HG03196 (cell line): ENCODE results near the gene APLP2.

ENCODE experiments used
- ATAC-seq: cut with Tn5 transposase; IDR thresholded peaks from one replicate; pipeline ENCODE4 v1.9.1; 2021; ENCODE audit not compliant: unreplicated experiment

The APLP2 gene

DNA sequence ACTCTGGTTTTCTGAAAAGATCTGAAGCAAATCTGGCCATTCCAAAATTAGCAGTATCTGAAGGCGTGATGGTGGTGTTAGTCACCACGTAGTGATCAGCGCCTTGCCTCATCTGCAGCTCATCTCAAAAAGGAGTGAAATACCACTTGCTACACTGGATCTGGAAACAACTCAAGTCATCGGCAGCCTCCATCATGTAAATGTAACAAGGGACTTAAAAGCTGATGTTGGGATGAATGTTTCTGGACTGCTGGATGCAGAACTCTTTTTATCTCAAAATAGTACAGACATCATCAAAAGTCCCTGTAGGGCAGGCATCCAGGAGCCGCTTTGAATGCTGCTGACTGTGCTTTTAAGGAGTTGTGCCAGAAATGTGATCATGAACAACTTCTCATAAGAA lies 14.1 kb upstream of the APLP2 start:
- no peak for ATAC-seq

DNA sequence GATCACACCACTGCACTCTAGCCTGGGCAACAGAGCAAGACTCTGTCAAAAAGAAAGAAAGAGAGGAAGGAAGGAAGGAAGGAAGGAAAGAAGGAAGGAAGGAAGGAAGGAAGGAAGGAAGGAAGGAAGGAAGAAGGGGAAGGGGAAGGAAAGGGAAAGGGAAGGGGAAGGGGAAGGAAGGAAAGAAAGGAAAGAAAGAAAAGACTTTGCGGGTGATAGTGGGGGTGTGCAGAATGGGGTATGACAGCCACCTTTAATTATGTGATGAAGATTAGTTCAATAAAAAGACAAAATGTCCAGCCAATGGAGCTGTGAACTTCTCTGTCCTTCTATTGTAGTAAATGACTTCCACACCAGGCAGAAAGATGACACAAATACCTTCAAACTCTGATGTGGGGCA lies 8.7 kb upstream of the APLP2 start:
- ATAC-seq, result no peak

DNA sequence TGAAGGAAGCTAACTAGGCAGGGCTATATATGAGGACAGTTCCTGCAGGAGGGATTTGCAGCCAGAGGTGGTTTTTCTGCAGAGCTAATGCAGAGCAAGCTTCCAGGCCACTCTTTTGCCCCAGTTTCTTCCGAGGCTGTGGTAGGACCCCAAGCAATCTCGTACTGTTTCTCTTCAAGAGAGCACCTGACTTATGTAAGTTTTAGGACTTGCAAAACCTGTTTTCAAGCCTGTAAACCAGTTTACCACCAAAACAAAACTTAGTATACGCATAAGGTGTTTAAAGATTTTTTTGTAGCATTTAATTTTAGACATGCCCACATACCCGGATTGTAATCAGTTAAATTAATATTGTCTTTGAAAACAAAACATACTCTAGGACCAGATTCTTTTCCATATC lies 7.7 kb upstream of the APLP2 start:
- no peak for ATAC-seq

DNA sequence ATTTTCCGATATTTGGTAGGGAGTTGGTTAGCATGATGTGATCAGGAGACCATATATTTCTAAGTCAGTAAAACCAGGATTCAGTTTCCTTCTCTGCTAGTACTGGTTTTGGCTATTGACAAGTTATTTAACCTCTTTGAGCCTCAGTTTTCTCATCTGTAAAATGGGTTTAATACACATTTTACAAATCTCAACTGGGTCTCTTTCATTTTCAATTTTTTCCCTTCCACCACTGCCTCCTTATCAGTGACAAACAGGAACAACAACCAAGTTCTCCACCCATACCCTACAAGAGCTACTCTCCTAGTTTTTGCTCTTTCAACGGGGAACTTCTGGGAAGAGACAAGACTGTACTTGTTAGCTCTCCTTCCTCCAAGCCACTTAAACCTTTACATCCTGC lies 6.2 kb upstream of the APLP2 start:
- no peak for ATAC-seq

DNA sequence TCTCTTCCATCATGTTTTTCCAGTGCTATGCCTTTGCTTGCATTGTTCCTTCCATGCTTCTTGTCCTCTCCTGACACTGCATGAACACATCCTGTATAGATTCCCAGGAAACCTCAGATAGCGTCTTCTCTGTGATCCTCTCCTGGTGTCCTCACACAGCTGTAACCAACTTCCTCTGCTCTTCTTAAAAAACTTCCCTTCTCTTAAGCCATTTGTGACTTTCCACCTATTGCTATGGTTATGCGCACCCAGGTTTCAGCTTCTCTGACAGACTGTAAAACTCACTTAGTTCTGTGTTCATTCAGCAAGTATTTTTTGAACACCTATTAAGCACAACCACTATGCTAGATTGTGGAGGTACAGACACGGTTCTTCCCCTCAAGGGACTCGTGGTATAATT lies 5.1 kb upstream of the APLP2 start:
- no peak for ATAC-seq

DNA sequence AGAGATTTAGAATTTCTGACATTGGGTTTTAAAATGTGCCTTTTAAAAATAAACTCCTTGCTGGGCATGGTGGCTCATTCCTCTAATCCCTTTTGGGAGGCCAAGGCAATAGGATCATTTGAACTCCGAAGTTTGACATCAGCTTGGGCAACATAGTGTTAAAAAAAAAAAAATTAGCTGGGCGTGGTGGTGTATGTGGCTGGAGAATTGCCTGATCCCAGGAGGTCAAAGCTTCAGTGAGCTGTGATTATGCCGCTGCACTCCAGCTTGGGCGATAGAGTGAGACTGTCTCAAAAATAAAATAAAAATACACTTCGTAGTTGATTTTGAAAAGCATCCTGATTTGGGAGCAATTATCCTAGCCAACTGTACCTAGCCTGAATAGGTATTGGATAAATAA lies 3.4 kb upstream of the APLP2 start:
- ATAC-seq, result no peak

DNA sequence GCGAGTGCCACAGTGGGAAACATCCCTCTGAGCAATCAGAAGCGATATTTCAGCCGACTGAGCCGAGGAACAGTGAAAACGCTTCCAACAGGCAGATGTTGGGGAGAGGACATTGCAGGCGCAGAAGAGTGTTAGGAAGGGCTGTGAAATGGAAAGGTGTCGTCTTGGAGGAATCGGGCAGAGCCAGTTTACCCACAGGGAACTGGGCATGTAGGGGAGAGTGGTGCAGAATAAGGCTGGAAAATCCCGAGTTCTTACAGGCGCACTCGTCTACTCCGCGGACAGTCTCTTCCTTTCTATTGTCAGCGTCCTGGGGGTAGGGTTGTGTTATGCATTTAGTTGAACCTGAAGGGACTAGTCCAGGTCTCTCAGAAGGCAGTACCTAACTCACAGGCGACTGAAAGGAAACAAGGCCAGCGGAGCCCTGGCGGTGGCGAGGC lies 1.1 kb upstream of the APLP2 start:
- no peak for ATAC-seq

DNA sequence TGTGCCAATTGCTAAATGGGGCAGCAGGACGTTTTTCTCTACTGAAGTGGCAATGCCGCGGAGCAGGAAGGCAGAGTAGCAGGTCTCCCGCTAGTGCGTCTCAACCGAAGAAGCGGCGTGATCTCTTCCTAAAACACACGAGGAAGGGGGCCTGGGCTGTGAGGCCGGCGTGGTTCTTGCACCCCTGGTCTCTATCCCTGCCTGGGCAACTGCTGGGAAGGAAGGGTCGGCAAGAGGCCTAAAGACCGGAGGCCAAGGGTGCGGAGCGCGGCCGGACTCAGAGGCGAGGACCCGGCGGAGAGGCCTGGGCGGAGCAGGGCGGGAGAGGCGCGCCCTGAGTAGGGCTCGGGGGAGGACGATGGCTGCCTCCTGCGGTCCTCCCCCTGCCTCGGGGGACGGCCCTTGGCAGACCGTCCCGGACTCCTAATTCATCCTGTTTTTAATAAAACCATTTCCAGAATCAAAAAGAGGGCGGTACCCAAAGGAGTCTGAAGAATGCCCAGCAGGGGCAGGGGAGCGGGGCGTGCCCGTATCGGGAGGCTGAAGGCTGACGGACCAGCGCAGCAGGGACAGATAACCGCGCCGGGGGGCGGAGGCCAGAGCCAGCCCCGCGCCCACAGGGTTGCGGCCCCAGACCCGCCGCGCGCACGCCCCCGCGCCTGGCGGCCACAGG lies 572 bp upstream of the APLP2 start:
- ATAC-seq, result peak; percentile 32

DNA sequence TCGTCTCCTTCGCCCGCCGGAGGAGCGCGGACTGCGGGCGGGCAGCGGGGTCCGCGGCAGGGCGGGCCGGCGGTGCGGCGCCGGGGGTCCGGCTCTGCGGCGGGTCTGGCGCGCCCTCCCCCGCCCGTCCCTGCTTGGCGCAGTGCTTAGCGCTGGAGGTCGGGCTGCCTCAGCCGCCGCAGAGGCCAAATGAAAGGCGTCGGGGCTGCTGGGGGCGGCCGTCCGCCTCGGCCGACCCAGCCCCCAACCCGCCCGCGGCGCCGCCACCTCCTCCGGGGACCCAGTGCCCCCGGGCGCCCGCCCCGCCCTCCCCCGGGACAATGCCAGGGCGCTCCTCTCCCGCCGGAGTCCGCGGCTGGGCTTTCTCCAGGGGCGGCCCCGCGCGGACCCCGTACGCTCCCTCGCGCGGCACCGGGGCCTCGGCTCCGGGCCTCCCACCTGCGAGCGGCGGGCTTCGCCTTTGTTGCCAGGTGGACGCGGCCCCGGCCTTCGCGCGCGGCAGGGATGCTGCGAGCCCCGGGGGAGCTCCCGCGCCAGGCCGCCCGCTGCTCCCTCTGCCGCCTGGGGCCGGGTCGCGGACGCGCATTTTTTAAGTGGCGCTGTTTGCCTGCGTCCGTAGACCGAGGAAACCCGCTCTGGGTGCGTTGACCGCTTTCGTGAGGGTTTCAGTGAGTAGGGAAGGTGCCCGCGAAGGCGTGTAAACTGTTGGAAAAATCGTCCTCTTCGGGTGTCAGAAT lies 583 bp downstream of the APLP2 start:
- ATAC-seq, result peak; percentile 33

DNA sequence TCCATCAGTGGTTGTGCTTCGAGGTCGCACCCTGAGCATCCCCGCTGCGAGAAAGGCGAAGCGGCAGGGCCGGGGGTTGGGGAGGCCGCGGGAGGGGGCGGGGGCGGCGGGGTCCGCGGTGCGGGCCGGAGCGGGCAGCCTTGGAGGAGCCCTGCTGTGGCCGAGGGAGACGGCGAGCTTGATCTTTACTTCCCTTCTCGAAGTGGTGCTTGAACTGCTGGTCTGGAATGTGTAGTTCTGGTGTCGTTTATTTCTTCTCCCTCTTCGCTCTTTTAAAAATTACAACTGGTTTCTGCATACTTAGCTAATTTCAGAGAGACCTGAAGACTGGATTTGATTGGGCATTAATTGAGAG lies 1.1 kb downstream of the APLP2 start:
- ATAC-seq, result no peak

DNA sequence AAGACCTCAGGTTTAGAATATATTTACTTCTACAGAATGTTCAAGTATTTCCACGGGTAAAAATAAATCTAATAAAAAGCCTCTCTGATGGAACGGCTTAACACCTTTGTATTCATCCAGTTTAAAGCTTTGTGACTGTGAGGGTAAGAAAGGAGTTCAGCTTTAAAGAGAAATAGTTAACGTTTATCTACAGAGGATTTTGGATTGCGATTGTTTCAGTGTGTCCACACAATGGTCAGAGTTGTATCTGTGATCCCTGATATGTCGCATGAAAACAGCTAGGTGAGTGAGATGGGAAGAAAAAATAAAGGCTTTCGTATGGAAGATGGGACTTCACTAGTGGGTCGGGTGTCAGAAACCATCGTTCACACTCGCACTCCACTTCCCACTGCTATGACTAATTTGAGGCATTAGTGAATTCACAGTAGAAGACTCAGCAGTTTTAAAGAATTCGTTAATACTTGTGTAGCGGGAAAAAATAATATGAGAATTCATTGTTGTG lies 1.6 kb downstream of the APLP2 start:
- no peak for ATAC-seq

DNA sequence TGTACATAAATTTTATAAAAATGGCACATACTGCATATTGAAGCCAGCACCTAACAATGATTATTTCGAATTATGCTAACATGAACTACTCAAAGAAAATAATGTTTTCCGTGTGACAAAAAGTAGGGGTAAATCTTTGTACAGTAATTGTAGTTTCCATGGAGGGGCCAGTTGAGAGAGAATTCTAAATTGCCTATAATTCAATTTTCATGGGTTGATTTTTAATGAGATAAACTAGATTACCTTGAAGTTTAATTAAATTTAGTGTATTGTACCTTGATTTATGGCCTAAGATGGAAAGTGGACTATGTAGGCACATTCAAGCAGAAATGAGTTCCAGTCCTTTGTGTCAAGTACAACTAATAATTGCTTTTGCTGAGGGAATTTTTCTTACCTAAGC lies 5.0 kb downstream of the APLP2 start:
- no peak for ATAC-seq

DNA sequence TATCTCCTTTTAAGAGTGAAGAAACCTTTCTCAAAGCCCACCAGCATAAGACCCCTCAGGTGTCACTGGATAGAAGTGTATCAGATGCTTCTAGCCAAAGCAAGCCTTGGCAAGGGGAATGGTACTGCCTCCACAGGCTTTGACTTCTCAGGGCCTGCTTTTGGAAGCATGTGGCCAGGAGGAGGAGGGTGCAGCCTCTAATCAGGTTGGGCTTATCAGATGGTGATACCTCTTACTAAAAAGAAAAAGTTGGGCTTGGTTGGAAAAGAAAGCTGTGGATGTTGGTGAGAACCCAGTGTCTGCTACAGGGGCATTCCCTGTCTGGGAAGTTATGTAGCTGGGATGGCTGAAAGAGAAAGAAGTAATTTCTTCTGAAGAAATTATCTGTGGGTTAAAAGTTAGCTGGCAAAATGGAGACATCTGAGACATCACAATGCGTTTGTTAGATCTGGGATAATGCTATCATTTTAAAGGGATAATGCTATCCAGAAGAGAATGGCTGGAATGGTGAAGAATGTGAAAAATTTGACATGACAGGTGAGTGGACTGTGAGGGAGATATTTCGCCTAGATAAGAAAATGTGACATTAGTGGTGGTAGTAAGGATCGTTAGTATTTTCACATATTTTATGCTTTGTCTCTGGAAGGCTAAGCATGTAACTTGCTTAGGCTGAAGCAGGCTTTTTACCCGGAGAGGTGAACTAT lies 7.2 kb downstream of the APLP2 start:
- no peak for ATAC-seq

DNA sequence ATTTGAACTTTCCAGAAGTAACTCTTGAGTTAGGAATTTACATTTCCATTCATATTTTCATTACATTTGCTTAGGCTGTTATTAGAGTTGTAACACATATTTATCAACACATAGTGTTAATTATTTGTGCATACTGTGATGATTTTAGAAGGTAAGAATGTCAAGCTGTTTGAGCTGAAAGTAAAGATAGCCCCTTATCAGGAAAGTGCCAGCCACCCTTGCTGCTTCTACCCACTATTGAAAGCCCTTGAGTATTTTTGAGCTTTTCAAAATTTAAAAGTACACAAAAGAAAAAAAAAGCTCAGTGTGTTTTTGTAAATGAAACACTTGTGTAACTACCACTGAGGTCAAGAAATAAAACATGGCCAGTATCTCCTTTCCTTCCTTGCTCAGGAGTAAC lies 8.0 kb downstream of the APLP2 start:
- no peak for ATAC-seq

DNA sequence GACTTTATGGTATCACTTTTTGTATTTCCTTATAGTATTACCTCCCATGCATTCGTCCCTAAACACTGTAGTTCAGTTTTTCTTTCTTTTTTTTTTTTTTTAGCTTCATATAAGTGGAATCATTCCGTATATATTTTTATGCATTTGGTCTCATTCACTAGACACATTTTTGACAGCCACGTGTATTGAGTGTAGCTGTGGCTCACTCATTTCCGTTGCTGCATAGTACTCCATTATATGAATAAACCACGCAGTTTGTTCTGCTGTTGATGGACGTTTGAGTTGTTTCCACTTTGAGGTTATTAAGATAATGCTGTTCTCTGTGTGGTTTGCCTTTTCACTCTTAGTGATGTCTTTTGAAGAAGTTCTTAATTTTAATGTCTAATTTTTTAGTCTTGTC lies 8.4 kb downstream of the APLP2 start:
- ATAC-seq, result no peak

DNA sequence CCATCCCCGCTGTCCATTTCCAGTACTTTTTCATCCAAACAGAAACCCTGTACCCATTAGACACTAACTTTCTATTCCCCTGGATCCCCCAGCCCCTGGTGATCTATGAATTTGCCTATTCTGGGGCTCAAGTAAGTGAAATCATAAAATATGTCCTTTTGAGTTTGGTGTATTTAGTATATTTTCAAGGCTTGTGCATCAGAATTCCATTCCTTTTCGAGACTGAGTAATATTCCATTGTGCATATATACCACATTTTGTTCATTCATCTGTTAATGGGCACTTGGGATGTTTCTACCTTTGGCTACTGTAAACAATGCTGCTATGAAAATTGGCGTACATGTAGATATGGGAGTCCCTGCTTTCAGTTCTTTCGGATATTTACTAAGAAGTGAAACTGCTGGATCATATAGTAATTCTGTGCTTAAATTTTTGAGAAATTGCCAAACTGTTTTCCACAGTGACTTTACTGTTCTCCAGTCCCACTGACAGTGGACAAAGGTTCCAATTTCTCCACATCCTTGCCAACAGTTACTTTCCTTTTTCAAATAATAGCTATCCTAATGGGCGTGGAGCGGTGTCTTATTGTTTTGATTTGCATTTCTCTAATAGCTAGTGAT lies 16.1 kb downstream of the APLP2 start:
- ATAC-seq, result no peak

DNA sequence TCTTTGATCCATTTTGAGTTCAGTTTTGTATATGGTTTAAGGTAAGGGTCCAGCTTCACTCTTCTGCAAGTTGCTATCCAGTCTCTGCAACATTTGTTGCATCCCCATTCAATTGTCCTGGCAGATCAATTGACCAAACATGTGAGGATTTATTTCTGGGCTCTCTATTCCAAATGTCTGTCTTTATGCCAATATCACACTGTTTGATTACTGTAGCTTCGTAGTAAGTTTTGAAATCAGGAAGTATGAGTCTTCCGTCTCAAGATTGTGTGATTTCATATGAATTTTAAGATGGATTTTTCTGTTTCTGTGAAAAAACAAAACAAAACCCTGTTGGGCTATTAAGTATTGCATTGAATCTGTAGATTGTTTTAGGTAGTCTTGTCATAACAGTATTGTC lies 17.0 kb downstream of the APLP2 start:
- no peak for ATAC-seq

DNA sequence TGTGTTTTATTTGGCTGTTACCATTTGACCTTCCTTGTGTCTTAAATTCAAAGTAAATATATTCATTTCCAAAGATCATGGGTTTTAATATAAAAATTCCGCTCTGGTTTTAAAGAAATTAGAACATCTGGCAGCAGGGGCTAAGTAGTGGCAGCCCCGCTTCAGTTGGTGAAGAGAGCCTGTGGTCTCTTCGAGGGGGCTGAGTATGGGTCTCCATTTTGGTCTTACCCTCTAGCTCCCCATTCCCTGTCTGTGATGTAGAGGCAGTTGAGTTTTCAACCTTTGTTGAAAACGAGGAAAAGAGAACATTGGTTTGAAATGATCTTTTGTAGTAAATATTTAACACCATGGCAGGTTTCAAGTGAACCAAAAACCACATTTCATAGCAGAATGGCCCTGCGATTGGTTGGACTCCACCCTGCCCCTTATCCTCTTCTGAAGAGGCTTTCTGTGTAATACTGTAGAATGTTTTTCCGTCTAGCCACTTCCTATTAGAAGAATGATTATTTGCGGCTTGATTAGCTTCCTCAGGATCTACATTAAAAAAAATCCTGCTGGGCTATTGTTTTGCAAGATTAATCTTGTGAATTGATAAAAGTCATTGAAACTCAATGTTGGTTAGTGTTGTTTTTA lies 17.7 kb downstream of the APLP2 start:
- no peak for ATAC-seq

DNA sequence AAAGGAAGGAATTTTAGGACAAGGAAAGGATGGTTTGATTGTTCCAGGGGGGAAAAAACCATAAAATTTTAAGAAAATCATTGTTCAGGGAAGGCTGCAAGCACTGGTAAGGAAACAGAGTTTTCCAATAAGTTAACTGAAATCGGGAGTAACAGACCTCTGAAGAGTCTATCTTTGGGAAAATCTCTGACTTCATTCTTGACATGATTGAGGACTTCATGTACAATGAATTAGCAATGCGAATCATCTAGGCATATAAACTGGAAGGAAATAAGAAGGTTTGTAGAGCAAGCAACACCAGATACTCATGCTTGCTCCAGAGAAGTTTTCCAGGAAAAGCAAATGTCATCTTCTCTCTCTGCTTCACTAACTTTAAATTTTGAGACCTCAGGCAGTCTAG lies 18.5 kb downstream of the APLP2 start:
- ATAC-seq, result no peak

DNA sequence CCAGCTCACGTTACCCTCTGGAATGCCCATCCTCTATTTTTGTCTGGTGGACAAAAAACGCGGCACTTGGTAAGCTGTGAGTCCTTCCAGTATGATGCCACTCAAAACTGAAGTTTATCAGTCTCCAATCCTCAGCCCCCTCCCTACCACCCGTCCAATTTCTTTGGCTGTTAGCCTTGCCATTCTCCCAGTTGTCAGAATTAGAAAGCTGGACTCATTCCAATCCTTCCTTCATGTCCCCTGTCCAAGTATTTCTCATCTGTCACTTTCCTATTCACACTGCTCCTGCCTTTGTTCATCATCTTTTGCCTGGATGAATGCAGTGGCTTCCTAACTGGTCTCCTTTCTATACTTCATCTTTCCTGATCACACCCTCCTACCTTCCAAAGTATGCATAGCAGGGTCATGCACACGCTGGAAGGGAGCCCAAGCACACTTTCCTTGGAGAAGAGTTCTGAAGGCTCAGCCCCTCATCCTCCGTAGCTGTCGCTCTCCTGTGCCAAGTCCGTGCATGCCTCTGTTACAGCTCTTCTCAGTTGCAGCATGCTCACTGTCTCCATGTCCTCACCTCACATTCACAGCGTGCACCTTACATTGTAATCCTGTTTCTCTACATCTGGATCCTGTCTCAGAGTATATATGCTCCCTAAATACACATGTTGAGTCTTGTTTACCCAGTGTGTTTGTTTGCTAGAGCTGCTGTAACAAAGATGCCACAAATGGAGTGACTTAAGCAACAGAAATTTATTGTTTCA lies 19.4 kb downstream of the APLP2 start:
- ATAC-seq, result no peak

DNA sequence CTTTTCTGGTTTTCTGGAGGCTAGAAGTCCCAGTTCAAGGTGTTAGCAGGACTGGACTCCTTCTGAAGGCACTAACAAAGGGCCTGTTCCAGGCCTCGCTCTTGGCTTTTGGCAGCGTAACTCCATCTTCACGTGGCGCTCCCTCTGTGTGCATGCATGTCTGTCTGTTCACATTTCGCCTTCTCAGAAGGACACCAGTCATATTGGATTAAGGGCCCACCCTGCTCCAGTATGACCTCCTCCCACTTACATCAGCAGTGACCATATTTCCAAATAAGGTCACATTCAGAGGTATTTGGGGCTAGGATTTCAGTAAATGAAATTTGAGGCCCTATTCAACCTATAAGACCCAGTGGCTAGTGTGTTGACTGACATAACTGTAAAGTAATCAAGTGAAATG lies 20.0 kb downstream of the APLP2 start:
- ATAC-seq, result no peak
